Spleen (tissue), 7 donors: ENCODE data around the gene SRP68.

ENCODE experiments used
- CTCF ChIP-seq, 11 experiments: fragments of 200-600 bp in 7 of 11; fragments of 450-650 bp in 4 of 11; sonication (generic) in 4 of 11; IDR thresholded peaks in 8 of 11; conservative IDR thresholded peaks in 3 of 11; 1 replicate in 7 of 11; 2 replicates in 4 of 11; pipeline versions ENCODE4 v1.4.0 to v1.8.0; 2016 to 2021; ENCODE audit warnings: antibody characterized with exemption in 11 of 11, inconsistent platforms in 4 of 11, mild to moderate bottlenecking in 1 of 11
- POLR2AphosphoS5 ChIP-seq, 3 donors: sonication (generic); formaldehyde crosslinking; IDR thresholded peaks; one replicate each; pipeline ENCODE4 v1.5.1; 2017; ENCODE audit warnings: antibody characterized with exemption in 3 of 3
- donor health status: DM: no; HTN: no; CAD: no; lungs with moderate emphysema.
- donor health status: DM: no; HTN: no; CAD: no.
- donor health status: DM: no; HTN: no; CAD: no.

- TF ChIP-seq POLR2AphosphoS5 (IDR thresholded peaks at IDR 0.05) (no peak), CTCF (IDR thresholded peaks at IDR 0.05 in 8 of 11, conservative IDR thresholded peaks at IDR 0.05 in 3 of 11) (no peak)
These were observed 18.8 kb downstream of the SRP68 start for GRCh38 chr17:76053246-76054111.
